NCI-H345 treated with DMSO at 0.1 percent for 48 hours (cell line): ENCODE results near the gene UST.
A peak's percentile ranks its signal among the peaks of the same experiment; 100 is the strongest.
"Not testable (repeated sequence)": the region's sequence is repeated elsewhere in the genome, so short reads cannot be mapped to it uniquely, and the experiment has no call there.

Source experiments
- DNase-seq: peaks from one replicate; lab custom pipeline; 2025; ENCODE audit not compliant: unreplicated experiment; lab: John Stamatoyannopoulos, UW

UST gene

DNA sequence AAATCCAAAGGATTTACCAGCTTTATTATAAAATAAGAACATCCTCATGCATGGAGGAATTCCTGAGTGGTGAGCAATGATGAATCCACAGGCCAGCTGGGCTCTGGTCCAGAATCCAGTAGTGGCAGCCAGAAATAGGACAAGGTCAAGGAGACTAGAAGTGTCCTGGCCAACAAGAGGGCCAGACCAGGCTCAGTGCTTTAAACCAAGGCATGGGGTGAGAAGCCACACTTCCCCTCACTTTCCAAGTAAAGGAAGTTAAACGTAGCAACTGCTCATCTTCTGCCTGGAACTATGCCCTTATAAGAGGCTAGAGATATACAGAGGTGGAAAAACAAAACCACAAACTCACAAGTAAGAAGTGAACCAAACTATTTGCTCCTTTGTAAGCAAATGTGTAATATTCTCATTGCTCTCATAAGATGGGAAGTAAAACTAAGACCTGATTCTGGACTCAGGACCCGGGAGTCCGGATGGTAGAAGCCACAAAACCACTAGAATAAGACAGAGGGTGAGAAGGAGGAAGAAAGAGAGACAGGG, 253.2 kb downstream of the UST start:
- no peak for DNase-seq

DNA sequence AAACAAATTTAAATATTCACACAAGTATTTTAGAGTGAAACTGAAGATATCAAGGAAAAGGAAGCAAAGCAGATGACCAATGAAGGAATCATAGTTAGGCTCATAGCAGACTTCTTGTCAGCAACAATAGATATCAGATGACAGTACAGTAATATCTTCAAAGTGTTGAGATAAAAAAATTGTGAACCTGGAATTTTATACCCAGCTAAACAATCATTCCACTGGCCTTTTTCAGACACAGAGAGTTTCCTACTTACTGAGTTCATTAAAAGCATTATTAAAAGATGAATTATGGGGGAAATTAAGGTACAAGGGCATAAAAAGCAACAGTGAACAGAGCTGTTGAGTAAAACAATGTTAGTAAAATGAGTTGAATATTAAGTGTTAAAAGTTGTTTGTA, 254.6 kb downstream of the UST start:
- DNase-seq: no peak

DNA sequence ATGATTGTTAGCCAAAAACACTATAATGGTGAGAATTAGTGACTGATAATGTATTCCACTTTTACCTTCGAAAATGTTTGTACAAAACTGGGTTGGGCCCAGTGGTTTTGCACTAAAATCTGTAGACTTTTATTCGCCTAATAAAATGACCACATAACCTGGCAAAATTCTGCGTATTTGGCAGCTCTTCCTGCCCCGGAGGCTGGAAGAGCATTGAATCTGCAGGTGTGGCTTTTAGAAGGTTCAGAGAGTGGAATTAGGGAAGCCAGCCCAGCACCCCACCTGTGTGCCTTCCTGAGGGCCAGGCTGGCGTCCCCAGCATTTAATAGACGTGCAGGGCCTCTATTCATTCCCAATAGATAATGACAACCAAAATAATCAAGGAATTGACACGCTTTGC, 256.7 kb downstream of the UST start:
- DNase-seq: no peak

DNA sequence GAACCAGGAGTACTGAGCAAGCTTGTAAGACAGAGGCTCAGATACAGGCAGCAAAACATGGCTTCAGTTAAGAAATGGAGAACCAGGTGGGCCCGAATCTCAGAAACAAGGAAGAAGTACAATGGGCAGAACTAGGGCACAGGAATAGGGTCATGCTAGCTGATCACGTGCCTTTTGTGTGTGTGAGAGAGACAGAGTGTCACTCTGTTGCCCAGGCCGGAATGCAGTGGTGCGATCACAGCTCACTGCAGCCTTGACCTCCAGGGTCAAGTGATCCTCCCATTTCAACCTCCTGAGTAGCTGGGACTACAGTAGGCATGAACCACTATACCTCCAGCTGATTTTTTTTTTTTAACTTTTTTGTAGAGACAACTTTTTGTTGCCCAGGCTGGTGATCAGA, 257.8 kb downstream of the UST start:
- DNase-seq: no peak

DNA sequence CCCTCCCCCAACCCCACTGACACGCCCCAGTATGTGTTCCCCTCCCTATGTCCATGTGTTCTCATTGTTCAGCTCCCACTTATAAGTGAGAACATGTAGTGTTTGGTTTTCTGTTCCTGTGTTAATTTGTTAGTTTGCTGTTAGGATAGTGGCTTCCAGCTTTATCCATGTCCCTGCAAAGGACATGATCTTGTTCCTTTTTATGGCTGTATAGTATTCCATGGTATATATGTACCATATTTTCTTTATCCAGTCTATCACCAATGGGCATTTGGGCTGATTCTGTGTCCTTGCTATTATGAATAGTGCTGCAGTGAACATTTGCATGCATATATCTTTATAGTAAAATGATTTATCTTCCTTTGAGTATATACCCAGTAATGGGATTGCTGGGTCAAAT, 259.4 kb downstream of the UST start:
- not testable (repeated sequence) for DNase-seq

DNA sequence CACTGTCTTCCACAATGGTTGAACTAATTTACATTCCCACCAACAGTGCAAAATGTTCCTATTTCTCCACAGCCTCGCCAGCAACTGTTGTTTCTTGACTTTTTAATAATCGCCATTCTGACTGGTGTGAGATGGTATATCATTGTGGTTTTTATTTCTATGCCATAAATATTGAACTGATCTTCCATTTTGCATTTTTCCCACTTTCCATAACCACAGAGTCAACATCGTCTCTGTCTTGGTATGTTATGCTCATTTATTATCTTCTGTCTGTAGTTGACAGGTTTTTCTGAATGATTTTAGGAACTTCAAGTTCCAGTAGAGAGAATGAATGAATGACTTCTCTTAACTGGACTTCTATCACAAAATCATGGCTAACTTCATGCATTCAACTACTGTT, 259.8 kb downstream of the UST start:
- no peak for DNase-seq

DNA sequence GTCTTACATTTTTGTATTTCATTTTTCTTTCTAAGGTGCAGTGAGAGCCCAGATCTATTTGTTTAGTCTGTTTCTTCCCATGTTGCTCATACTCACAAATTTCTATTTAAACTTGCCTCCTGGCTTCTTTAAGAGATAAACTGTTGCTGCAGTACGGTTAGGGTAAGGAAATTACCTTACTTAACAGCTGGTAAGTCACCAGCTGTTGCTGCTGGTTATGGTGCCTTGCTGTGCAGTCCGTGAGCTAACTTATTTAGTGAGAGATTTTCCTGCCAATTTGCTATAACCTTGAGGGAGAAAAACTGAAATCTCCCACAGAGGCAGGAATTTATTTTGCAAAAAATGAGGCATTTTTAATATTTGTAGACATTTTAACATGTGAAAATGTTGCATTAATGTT, 261.0 kb downstream of the UST start:
- no peak for DNase-seq

DNA sequence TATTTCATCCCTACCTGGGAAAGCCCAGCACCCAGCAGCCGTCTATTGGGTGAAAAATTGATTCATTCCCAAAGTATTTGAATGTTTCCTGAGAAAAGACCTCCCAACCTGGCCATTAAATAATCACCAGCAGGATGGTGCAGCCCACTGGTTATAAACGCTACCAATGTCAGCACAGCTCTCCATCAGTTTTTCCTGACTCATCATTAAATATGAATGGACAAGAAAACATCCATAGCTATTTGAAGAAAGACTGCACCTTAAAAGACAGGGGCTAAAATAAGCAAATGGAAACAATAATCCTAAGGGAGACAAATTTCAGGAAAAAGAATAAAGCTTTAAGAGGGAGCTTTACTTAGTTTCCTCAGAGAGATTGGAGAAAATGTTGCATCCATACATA, 261.9 kb downstream of the UST start:
- DNase-seq: no peak

DNA sequence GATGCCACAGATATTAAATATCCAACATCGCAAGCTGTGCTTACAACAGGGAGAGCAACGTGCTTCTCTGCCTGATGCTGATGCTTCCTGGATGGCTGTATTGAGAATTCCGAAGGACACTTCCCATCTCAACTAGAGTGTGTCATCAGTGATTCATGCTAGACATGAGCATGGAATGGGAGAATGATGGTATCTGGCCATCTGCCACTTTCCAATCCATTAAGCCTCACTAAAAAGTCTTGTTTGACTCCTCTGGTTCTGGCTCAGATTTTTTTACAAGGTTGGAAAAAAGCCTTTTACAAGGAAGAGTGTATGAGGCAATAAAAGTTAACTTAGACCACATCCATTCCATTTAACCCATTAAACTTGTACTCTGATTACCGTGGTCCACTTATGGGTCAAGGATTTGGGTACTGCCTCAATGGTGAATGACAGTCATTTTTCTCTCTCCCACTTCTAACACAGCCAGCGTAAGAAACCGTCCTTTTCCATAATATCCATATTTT, 265.3 kb downstream of the UST start:
- no peak for DNase-seq

DNA sequence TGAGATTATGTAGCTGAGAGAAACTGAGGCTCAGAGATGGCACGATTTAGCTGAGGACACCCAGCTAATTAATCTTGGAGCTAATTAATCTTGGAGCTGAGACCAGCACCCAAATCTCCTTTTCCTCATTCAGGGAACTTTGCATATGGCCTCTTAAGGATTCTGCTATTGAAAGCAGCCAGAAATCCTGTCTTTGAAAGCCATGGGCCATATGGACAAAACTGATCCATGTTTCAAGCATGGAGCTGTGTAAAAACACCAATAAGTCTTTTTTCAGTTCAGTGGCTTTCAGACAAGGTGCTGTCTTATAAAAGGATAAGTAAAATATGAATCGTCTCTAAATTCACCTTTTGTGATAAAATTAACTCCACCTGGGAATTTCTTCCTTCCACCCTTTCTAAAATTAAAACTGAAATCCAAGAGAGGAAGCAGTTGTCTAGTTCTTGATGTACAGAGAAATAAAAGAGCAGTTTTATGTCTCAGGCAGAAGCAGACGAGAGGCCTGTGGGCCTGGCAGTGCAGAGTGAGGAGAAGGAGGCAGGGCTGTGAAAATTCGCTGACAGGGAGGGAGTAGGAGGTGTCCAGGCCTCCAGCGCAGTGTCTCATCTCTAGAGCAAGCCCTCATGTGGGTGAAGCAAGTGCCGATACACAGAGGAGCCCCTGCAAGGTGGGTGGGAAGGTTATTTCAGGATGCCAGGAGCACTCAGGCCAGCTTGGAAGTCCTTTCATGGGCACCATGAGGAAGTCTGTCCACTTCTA, 266.9 kb downstream of the UST start:
- no peak for DNase-seq

DNA sequence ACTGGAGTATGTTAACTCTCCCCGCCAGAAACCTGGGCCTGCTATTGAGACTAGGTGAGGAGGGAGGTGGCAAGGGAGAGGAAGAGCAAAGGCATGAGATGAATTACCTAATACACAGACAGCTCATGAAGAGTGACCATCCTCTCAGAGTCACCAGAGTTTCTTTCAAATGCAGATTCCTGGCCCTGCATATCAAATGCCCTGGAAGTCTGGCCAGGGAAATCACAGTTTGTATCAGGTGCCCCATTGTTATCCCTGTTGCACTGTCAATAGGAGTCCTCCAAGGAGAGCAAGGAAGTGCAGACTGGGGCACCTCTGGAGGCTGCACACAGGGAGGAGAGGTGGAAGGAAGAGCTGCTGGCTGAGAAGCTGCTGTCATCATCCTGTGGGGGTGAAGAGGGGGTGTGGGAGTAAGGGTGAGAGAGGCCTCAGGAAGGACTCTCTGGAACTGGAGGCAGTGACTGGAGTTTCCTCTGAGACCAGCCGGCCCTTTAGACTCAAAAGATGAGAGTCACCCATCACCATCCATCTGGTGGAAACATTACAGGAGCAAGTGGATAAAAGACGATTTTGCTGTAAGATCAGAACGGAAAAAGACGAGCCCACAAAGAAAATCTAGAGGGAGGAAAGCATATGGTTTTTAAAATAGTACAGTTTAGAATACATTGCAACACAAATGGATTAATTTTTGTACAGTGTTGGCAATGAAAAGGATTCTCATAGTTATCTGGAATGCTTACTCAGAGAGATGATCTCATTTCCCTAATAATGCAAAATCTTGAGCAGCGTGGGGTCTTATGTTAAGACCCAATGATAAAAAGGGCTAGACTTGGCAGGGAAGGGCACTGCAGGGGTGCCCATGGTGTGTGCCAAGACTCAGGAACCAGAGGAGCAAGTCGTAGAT, 268.1 kb downstream of the UST start:
- no peak for DNase-seq

DNA sequence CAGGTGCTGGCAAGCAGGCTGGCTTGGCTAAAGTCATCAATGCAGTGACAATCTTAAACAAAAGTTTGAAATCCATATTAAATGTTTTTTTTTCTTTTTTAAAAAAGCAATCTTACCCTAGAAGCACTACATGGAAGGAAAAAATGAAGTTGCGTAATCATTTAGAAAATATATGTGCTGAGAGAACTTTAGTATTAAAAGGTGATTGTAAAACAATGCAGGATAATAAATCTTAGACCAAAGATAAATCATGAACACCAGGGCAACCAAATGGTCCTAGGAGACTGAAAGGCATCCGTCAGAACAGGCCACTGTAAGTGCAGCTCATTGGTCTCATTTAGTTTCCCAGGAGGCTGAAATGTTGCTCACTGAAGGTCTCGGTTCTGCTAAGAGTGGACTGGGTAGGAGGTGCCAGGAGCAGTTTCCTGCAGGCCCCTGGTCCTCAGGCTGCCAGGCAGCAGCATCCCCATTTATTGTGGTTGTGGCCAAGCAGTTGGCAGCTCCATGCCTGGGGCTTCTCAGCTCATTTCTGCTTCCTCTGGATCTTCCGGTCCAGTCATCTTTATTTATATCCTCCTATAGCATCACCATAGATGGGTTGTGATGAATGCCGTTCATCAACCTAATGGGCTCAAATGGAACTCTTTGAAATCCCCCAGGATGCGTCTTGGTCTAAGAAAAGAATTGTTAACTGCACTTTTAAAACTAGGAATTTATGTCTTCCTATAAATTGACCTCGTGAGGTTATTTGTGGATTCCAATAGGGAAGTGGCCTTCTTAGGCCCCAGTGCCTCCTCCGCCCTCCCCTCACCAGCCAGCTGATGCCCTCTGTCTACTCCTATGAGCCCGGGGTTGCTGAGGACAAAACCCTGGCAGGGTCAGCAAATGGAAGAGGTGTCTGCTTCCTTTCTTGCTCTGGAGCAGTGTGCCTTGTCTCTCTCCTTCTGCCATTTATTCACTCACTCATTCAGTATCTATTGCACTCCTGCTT, 269.0 kb downstream of the UST start:
- DNase-seq: no peak

DNA sequence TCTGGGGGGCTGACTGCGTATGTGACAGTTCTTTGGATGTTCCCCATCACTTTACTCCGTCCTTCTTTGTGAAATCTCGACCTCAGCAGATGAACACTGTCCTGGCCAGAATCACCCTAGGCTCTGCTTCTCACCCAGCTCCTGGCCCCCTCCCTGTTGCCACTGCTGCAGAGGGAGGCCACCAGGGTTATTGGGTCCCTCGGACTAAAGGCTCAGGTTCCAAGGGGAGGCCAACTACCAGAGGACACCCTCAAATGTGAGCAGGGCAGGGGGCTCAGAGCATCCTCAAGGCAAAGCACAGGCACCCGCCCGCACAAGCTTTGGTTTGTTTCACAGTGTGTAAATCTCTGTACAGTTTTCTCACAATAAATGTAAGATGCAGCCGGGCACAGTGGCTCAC, 269.9 kb downstream of the UST start:
- no peak for DNase-seq

DNA sequence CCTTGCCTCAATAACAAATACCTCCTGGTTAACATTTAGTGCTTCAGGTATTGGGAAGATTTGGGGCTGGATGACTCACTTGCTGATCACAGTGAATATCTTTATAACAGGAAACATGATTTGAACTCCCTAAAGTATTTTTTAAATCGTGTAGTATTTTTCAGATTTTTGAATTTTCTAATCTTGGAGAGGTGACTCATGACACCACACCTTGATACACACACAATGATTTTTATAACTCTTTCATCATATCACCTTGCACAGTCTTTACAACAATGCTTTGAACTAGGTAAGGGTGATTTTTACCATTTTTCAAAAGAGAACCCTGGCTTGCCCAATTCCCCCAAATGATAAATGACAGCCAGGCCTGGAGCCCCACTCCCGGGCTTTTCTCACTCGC, 273.5 kb downstream of the UST start:
- no peak for DNase-seq

DNA sequence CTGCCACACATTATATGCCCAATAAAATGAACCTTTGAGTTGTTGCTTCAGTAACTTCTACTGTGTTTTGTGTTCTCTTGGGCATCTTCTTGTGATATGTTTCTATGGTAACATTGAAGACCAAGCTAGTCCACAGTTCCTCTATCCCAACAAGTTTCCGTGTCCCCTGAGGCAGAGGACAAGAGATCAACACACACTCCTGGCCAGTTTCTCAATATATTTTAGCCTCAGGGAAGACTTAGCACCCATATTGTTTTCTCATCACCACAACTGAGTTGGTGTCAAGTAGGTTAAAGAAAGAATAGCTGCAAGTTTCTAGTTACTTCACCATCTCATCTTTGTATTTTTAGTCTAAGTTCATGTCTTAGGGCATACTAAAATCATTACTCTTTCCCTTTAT, 277.5 kb downstream of the UST start:
- no peak for DNase-seq

DNA sequence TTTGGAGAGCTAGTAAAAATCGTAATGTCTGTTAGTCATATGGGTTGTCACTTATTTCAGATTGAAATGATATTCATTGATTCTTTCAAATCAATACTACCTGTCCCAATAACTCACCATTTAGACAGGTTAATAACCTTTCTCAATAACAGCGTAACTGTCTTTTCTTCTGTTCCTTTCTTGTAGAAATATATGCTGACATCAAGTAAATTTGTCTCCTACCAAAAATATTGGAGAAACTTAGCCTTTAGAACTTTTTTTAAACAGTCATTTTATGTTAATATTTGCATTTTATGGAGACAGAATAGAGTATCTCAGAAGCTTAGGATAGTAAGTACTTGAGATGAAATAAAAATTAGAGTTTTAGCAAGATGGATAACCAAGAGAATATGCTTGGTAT, 278.2 kb downstream of the UST start:
- no peak for DNase-seq

DNA sequence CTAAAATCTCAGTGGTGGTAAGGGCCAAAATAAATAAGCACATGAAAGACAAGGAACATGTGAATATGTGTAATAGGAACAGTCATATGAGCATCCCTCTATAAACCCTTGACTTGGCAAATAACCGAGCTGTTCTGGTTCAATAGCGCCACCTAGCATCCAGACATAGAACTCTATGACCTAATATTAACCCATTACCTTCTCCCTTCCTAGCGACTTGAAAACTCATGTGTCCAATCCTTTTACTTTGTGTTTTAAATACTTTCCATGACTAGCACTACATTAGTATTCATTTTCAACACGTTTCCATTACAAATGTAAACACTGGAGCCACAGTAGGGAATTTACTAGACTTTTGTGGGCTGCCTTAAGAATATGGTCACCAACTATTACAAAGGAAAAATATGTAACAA, 279.7 kb downstream of the UST start:
- peak; percentile 10 for DNase-seq

DNA sequence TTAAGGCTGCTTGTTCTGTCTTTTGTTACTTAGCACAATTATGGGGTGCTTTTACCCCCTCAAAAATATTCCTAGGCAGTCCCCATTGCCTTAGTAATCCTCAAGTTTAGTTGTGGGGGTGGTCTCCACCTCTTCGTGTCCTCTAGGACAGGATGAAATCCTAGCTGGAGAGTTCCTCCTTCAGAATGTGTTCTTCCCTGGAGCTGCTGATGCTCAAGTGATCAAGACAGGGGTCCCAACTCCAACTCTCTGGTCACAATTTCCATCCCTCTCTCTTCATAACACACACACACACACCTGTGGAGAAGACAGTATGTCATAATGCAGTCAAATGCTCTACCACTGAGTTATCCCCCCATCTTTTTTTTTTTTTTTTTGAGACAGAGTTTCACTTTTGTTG, 280.7 kb downstream of the UST start:
- no peak for DNase-seq

DNA sequence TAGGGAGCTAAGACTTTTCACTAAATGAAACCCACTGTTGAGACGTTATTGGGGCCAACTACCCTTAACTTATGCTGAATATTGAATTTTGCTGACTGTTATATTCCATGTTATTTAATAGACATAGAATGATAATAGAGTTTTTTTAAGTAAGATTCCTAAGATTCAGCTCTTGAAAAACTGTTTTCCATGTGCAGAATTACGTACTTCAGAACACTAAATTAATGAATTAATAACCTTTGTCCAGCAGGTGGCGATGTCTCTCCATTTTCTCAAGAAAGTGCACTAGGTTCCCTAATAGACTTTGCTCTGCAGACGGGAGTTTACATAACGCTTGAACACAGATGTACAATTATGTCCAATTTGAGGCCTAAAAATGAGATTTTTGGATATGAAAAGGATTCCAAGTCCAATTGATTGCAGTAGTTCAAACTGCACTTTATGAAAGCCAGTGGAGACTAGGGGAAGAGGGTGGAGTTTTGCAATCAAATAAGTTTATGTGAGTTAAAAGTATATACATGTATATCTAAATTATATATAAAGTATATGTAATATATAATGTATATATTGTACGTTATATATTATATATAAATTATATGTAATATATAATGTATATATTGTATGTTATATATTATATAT, 282.1 kb downstream of the UST start:
- DNase-seq: peak; percentile 76

DNA sequence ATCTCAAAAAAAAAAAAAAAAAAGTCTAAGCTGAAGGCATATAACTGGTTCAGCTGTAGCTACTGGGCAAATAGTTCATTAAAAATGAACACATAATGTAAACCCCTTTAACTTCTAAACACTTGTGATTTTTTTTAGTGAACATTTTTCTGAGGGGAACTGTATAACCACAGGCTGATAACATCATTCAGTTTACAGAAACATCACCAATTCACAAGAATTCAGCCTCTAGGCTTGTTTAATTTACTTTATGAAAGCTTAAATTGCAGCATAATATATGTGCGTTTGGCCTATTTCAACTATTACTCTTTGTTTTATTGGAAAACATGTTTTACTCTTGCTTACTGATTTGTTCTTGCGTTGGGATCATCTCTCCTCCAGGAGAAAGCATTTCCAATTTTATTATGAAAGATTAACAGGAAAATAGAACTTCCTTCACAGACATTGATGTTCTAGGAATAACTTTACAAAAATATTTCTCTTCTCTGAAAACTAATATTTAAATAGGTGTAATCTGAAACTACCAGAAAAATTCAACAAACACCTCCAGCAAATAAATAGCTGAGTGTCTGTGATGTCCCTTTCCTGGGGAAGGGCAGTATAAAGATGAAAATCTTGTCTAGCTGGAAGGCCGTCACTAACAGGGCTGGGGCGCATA, 284.5 kb downstream of the UST start:
- no peak for DNase-seq
